ENCODE data around the gene IMP4. TPM values are rescaled to one million over a fixed set of nuclear protein-coding genes. Genes with fewer than 3 reads are reported as not detected.

IMP4 gene
- total RNA-seq, 1 donor from 2014 or later: 43.5 TPM

GRCh38 chr2:130369311-130369964 is 26.7 kb downstream of the IMP4 start:
- TF ChIP-seq CTCF (IDR thresholded peaks at IDR 0.05): no peak
- H3K4me1 Mint-ChIP-seq (ENCODE audit: low read depth): peaks cover 28% of the 10 kb centered on the region
- H3K9me3 Mint-ChIP-seq (ENCODE audit: low read depth): peaks cover 6% of the 10 kb centered on the region
- H3K27me3 Mint-ChIP-seq (ENCODE audit: low read depth): no peaks in the 10 kb centered on the region
- no peak overlapping the region for H3K27ac Mint-ChIP-seq (ENCODE audit: unreplicated experiment)
- peaks cover 6% of the 10 kb centered on the region for H3K36me3 Mint-ChIP-seq (ENCODE audit: low read depth)
- DNase-seq (ENCODE audit: low spot score): no peak
- H3K4me3 Mint-ChIP-seq (ENCODE audit: unreplicated experiment): no peak overlapping the region

GRCh38 chr2:130369965-130370341 is 27.3 kb downstream of the IMP4 start:
- Mint-ChIP-seq H3K9me3 (ENCODE audit: low read depth) (peaks cover 6% of the 10 kb centered on the region), H3K36me3 (ENCODE audit: low read depth) (peaks cover 6% of the 10 kb centered on the region), H3K4me3 (ENCODE audit: unreplicated experiment) (peak overlapping the region; percentile 25), H3K27ac (ENCODE audit: unreplicated experiment) (no peak overlapping the region), H3K4me1 (ENCODE audit: low read depth) (peaks cover 33% of the 10 kb centered on the region), H3K27me3 (ENCODE audit: low read depth) (no peaks in the 10 kb centered on the region)
- TF ChIP-seq CTCF (IDR thresholded peaks at IDR 0.05): no peak
- DNase-seq (ENCODE audit: low spot score): no peak

GRCh38 chr2:130370490-130370889 is 27.8 kb downstream of the IMP4 start:
- peaks cover 6% of the 10 kb centered on the region for H3K9me3 Mint-ChIP-seq (ENCODE audit: low read depth)
- H3K27ac Mint-ChIP-seq (ENCODE audit: unreplicated experiment): no peak overlapping the region
- peaks cover 7% of the 10 kb centered on the region for H3K36me3 Mint-ChIP-seq (ENCODE audit: low read depth)
- peaks cover 38% of the 10 kb centered on the region for H3K4me1 Mint-ChIP-seq (ENCODE audit: low read depth)
- DNase-seq (ENCODE audit: low spot score): no peak
- peak overlapping the region; percentile 28 for H3K4me3 Mint-ChIP-seq (ENCODE audit: unreplicated experiment)
- no peaks in the 10 kb centered on the region for H3K27me3 Mint-ChIP-seq (ENCODE audit: low read depth)
- no peak for TF ChIP-seq CTCF (IDR thresholded peaks at IDR 0.05)

GRCh38 chr2:130371723-130372054 is 29.0 kb downstream of the IMP4 start:
- Mint-ChIP-seq H3K4me1 (ENCODE audit: low read depth) (peaks cover 46% of the 10 kb centered on the region), H3K4me3 (ENCODE audit: unreplicated experiment) (peak overlapping the region; percentile 80), H3K27me3 (ENCODE audit: low read depth) (no peaks in the 10 kb centered on the region), H3K27ac (ENCODE audit: unreplicated experiment) (peak overlapping the region; percentile 88), H3K9me3 (ENCODE audit: low read depth) (peaks cover 3% of the 10 kb centered on the region), H3K36me3 (ENCODE audit: low read depth) (peaks cover 13% of the 10 kb centered on the region)
- DNase-seq (ENCODE audit: low spot score): no peak
- TF ChIP-seq CTCF (IDR thresholded peaks at IDR 0.05): no peak

- DNase-seq (ENCODE audit: low spot score): peak; percentile 94
- peak; percentile 100 for TF ChIP-seq CTCF (IDR thresholded peaks at IDR 0.05)
- H3K36me3 Mint-ChIP-seq (ENCODE audit: low read depth): peaks cover 13% of the 10 kb centered on the region
- no peaks in the 10 kb centered on the region for H3K27me3 Mint-ChIP-seq (ENCODE audit: low read depth)
- peaks cover 3% of the 10 kb centered on the region for H3K9me3 Mint-ChIP-seq (ENCODE audit: low read depth)
- H3K4me1 Mint-ChIP-seq (ENCODE audit: low read depth): peaks cover 46% of the 10 kb centered on the region
- H3K27ac Mint-ChIP-seq (ENCODE audit: unreplicated experiment): peak overlapping the region; percentile 88
- peak overlapping the region; percentile 80 for H3K4me3 Mint-ChIP-seq (ENCODE audit: unreplicated experiment)
Measured at GRCh38 chr2:130372055-130372832, 29.5 kb downstream of the IMP4 start.

All from chondrocyte (in vitro differentiated cells).